Activated CD8-positive, alpha-beta T cell treated with anti-CD3 and anti-CD28 coated beads for 36 hours (primary cell): Measurements from ENCODE around the gene LSM14B. TPM values are rescaled to one million over a fixed set of nuclear protein-coding genes. Genes with fewer than 3 reads are reported as not detected.

Experiments used
- ATAC-seq: fragments of 200-7000 bp; cut with Tn5 transposase; one replicate; pipeline ENCODE4 v1.10.0; 2021; ENCODE audit warnings: mild to moderate bottlenecking, moderate library complexity
- CTCF ChIA-PET: fragments of 350-600 bp; sonication (Branson Sonifier 250); formaldehyde crosslinking; loops from one replicate; lab custom pipeline; 2021; ENCODE audit warnings: antibody characterized with exemption; lab: Charles Lee
- POLR2A ChIA-PET: fragments of 350-600 bp; sonication (Branson Sonifier 250); formaldehyde crosslinking; loops from one replicate; lab custom pipeline; 2021; ENCODE audit warnings: antibody characterized with exemption; lab: Charles Lee
- DNase-seq: peaks from one replicate; pipeline ENCODE4 v3.0.0-alpha.2; 2020
- H3K27ac Mint-ChIP-seq: one replicate; pipeline ENCODE4 v1.8.0; 2021; ENCODE audit warnings: mild to moderate bottlenecking, mixed read lengths
- H3K27me3 Mint-ChIP-seq: one replicate; pipeline ENCODE4 v1.8.0; 2021; ENCODE audit warnings: mixed read lengths
- H3K36me3 Mint-ChIP-seq: one replicate; pipeline ENCODE4 v1.8.0; 2021; ENCODE audit warnings: low read depth, mixed read lengths
- H3K4me1 Mint-ChIP-seq: one replicate; pipeline ENCODE4 v1.8.0; 2021; ENCODE audit warnings: low read depth, mixed read lengths
- H3K4me3 Mint-ChIP-seq: one replicate; pipeline ENCODE4 v1.8.0; 2021; ENCODE audit warnings: mild to moderate bottlenecking, moderate library complexity, mixed read lengths
- H3K9me3 Mint-ChIP-seq: one replicate; pipeline ENCODE4 v1.8.0; 2021; ENCODE audit warnings: mixed read lengths
- CTCF ChIP-seq: fragments of 200-600 bp; IDR thresholded peaks from one replicate; pipeline ENCODE4 v1.8.0; 2022; ENCODE audit warnings: antibody characterized with exemption, mild to moderate bottlenecking
- intact Hi-C: fragments of 100-400 bp; cut with micrococcal nuclease; formaldehyde crosslinking; loops from one replicate; pipeline ENCODE4 v1.10.0; 2022
- total RNA-seq, 2 experiments: library from RNA; stranded (reverse); gene quantifications; one replicate each; pipeline ENCODE4 v1.2.3, GENCODE V29; 2021

LSM14B gene
- total RNA-seq = 10 to 100 TPM; 33.5 to 35.6 TPM

GRCh38 chr20:62121776-62122653 lies at the start of gene LSM14B:
LSM14B (plus strand) TSS chr20:62122475; CDS start chr20:62122667, 192 bp downstream.
- peaks cover 50% of the 10 kb centered on the region for H3K4me1 Mint-ChIP-seq
- intact Hi-C loops = loop anchor here (5.0 to 10.0 kb wide), 2 partner anchors 55 to 97 kb away; partner anchors contain the start of gene TAF4
- peak; percentile 84 for ATAC-seq
- H3K27ac Mint-ChIP-seq = peak within 1 kb of the TSS; percentile 94
- H3K9me3 Mint-ChIP-seq = peaks cover 2% of the 10 kb centered on the region
- peak; percentile 96 for DNase-seq
- ChIA-PET CTCF (interaction anchor here (0.6 to 2.1 kb wide), 8 partner anchors 13 to 111 kb away, joined by 3 to 10 read pairs (median 5); partner anchors contain the start of genes PSMA7 and SS18L1), POLR2A (interaction anchor here (0.6 to 2.3 kb wide), 8 partner anchors 11 to 111 kb away, joined by 3 to 27 read pairs (median 4); partner anchors contain the start of genes PSMA7, SS18L1 and TAF4)
- no peak for TF ChIP-seq CTCF
- peaks cover 18% of the 10 kb centered on the region for H3K36me3 Mint-ChIP-seq
- H3K27me3 Mint-ChIP-seq = no peaks in the 10 kb centered on the region
- peak within 1 kb of the TSS; percentile 78 for H3K4me3 Mint-ChIP-seq

GRCh38 chr20:62073323-62073722 lies 49.0 kb upstream of the LSM14B start:
- no peaks in the 10 kb centered on the region for H3K27me3 Mint-ChIP-seq
- POLR2A ChIA-PET = no interaction called here

GRCh38 chr20:62079166-62079565 lies 43.1 kb upstream of the LSM14B start:
- Mint-ChIP-seq H3K4me3 (no peak overlapping the region), H3K9me3 (peaks cover 21% of the 10 kb centered on the region), H3K4me1 (no peaks in the 10 kb centered on the region), H3K27ac (no peak overlapping the region), H3K36me3 (peaks cover 4% of the 10 kb centered on the region), H3K27me3 (no peaks in the 10 kb centered on the region)
- ChIA-PET POLR2A (no interaction called here), CTCF (no interaction called here)
- no peak for ATAC-seq
- no peak for DNase-seq
- no peak for TF ChIP-seq CTCF
- intact Hi-C loops = no loop called here

More at GRCh38 chr20:62073323-62073722, 49.0 kb upstream of the LSM14B start:
- Mint-ChIP-seq H3K4me3 (no peak overlapping the region), H3K9me3 (peaks cover 24% of the 10 kb centered on the region), H3K27ac (no peak overlapping the region), H3K36me3 (peaks cover 4% of the 10 kb centered on the region), H3K4me1 (no peaks in the 10 kb centered on the region)
- no peak for TF ChIP-seq CTCF
- CTCF ChIA-PET = interaction anchor here (1.2 kb wide), 1 partner anchor 63 kb away, joined by 3 read pairs; no protein-coding TSS in a partner anchor
- intact Hi-C loops = no loop called here
- no peak for DNase-seq
- no peak for ATAC-seq

- ChIA-PET CTCF (interaction anchor here (0.9 kb wide), 1 partner anchor 10 kb away, joined by 3 read pairs; no protein-coding TSS in a partner anchor), POLR2A (no interaction called here)
- no peak overlapping the region for H3K27ac Mint-ChIP-seq
- H3K27me3 Mint-ChIP-seq = no peaks in the 10 kb centered on the region
- DNase-seq (no peak), ATAC-seq (no peak)
- no peak for TF ChIP-seq CTCF
- H3K4me1 Mint-ChIP-seq = no peaks in the 10 kb centered on the region
- intact Hi-C loops = no loop called here
- H3K36me3 Mint-ChIP-seq = peaks cover 3% of the 10 kb centered on the region
- H3K9me3 Mint-ChIP-seq = peaks cover 16% of the 10 kb centered on the region
- no peak overlapping the region for H3K4me3 Mint-ChIP-seq
Measured at GRCh38 chr20:62080249-62080990, 41.9 kb upstream of the LSM14B start.
